SK-N-SH treated with all-trans-retinoic acid at 6 μM for 48 hours (cell line): ENCODE results near the gene OR6C65.

Experiments used
- OSR1 ChIP-seq: fragments of 250-450 bp; sonication (Bioruptor Pico); IDR thresholded peaks from 2 replicates; pipeline ENCODE4 v1.8.0; 2022; ENCODE audit warnings: moderate library complexity, mild to moderate bottlenecking, inconsistent platforms
- PPARA ChIP-seq: fragments of 250-450 bp; sonication (Bioruptor Pico); IDR thresholded peaks from 2 replicates; pipeline ENCODE4 v1.5.0; 2020; ENCODE audit warnings: mild to moderate bottlenecking, borderline replicate concordance
- RARB ChIP-seq: fragments of 250-450 bp; sonication (Bioruptor Pico); IDR thresholded peaks from 2 replicates; pipeline ENCODE4 v1.8.0; 2021; ENCODE audit warnings: mild to moderate bottlenecking, moderate library complexity
- SNAI2 ChIP-seq: fragments of 250-450 bp; sonication (Bioruptor Pico); IDR thresholded peaks from 2 replicates; pipeline ENCODE4 v1.5.0; 2020; ENCODE audit warnings: mild to moderate bottlenecking, moderate library complexity
- TSHZ2 ChIP-seq: fragments of 250-450 bp; sonication (Bioruptor Pico); IDR thresholded peaks from 2 replicates; pipeline ENCODE4 v1.5.0; 2020; ENCODE audit warnings: mild to moderate bottlenecking, moderate library complexity
- ZC3H10 ChIP-seq: fragments of 250-450 bp; sonication (Bioruptor Pico); IDR thresholded peaks from 2 replicates; pipeline ENCODE4 v1.5.1; 2021; ENCODE audit warnings: mild to moderate bottlenecking, moderate library complexity
- ZFP30 ChIP-seq: fragments of 450-650 bp; formaldehyde crosslinking; IDR thresholded peaks from 2 replicates; pipeline ENCODE4 v1.5.0; 2022; ENCODE audit warnings: mild to moderate bottlenecking, moderate library complexity
- ZNF70 ChIP-seq: fragments of 450-650 bp; formaldehyde crosslinking; IDR thresholded peaks from 2 replicates; pipeline ENCODE4 v1.5.0; 2020; ENCODE audit warnings: mild to moderate bottlenecking, moderate library complexity
- TF ChIP-seq, protein P1 (sequence below): fragments of 250-450 bp; sonication (Bioruptor Pico); IDR thresholded peaks from 2 replicates; pipeline ENCODE4 v1.8.0; 2020; ENCODE audit warnings: mild to moderate bottlenecking, moderate library complexity, borderline replicate concordance
- TF ChIP-seq, protein P2 (sequence below): fragments of 250-450 bp; sonication (Bioruptor Pico); IDR thresholded peaks from 2 replicates; pipeline ENCODE4 v1.8.0; 2021; ENCODE audit warnings: low read depth, mild to moderate bottlenecking, moderate library complexity, borderline replicate concordance

- TF ChIP-seq, protein P1, sequence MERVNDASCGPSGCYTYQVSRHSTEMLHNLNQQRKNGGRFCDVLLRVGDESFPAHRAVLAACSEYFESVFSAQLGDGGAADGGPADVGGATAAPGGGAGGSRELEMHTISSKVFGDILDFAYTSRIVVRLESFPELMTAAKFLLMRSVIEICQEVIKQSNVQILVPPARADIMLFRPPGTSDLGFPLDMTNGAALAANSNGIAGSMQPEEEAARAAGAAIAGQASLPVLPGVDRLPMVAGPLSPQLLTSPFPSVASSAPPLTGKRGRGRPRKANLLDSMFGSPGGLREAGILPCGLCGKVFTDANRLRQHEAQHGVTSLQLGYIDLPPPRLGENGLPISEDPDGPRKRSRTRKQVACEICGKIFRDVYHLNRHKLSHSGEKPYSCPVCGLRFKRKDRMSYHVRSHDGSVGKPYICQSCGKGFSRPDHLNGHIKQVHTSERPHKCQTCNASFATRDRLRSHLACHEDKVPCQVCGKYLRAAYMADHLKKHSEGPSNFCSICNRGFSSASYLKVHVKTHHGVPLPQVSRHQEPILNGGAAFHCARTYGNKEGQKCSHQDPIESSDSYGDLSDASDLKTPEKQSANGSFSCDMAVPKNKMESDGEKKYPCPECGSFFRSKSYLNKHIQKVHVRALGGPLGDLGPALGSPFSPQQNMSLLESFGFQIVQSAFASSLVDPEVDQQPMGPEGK: no peak
- no peak for TF ChIP-seq OSR1
- TF ChIP-seq ZFP30 (CRISPR knock-in tag): no peak
- no peak for TF ChIP-seq RARB (CRISPR knock-in tag)
- no peak for TF ChIP-seq PPARA (CRISPR knock-in tag)
- TF ChIP-seq ZNF70: no peak
- TF ChIP-seq, protein P2, sequence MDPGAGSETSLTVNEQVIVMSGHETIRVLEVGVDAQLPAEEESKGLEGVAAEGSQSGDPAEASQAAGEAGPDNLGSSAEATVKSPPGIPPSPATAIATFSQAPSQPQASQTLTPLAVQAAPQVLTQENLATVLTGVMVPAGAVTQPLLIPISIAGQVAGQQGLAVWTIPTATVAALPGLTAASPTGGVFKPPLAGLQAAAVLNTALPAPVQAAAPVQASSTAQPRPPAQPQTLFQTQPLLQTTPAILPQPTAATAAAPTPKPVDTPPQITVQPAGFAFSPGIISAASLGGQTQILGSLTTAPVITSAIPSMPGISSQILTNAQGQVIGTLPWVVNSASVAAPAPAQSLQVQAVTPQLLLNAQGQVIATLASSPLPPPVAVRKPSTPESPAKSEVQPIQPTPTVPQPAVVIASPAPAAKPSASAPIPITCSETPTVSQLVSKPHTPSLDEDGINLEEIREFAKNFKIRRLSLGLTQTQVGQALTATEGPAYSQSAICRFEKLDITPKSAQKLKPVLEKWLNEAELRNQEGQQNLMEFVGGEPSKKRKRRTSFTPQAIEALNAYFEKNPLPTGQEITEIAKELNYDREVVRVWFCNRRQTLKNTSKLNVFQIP (CRISPR knock-in tag): no peak
- no peak for TF ChIP-seq TSHZ2 (CRISPR knock-in tag)
- no peak for TF ChIP-seq SNAI2 (CRISPR knock-in tag)
- TF ChIP-seq ZC3H10 (CRISPR knock-in tag): no peak
These were observed at the start of gene OR6C65 for GRCh38 chr12:55400229-55400628.
